GM23338 (cell line): ENCODE results near the gene IQGAP2. TPM values are rescaled to one million over a fixed set of nuclear protein-coding genes. Genes with fewer than 3 reads are reported as not detected.

Experiments used
- ATAC-seq: fragments of 200-7000 bp; cut with Tn5 transposase; 3 replicates; pipeline ENCODE4 v1.9.1; 2020
- DNase-seq: peaks from one replicate; pipeline ENCODE4 v3.0.0-alpha.2; 2015; ENCODE audit warnings: low spot score
- H2AFZ ChIP-seq: fragments of 200-600 bp; sonication (generic); 2 replicates; pipeline ENCODE4 v1.8.0; 2016; ENCODE audit warnings: antibody characterized with exemption, mild to moderate bottlenecking, moderate library complexity
- H3F3A ChIP-seq: fragments of 200-600 bp; sonication (generic); replicated peaks from 2 replicates; pipeline ENCODE4 v1.8.0; 2017; ENCODE audit warnings: antibody characterized with exemption, mixed run types, low read depth
- H3K27ac ChIP-seq: fragments of 200-600 bp; sonication (generic); 2 replicates; pipeline ENCODE4 v1.6.1; 2016; ENCODE audit warnings: low read depth
- H3K27me3 ChIP-seq: fragments of 200-600 bp; sonication (generic); 2 replicates; pipeline ENCODE4 v1.8.0; 2016; ENCODE audit warnings: mild to moderate bottlenecking, mixed run types, moderate library complexity; ENCODE audit not compliant: insufficient read depth
- H3K36me3 ChIP-seq: fragments of 200-600 bp; sonication (generic); 2 replicates; pipeline ENCODE4 v1.8.0; 2016; ENCODE audit warnings: mild to moderate bottlenecking; ENCODE audit not compliant: insufficient read depth
- H3K4me1 ChIP-seq: fragments of 200-600 bp; sonication (generic); 2 replicates; pipeline ENCODE4 v1.8.0; 2016; ENCODE audit warnings: mild to moderate bottlenecking, moderate library complexity; ENCODE audit not compliant: insufficient read depth
- H3K4me2 ChIP-seq: fragments of 200-600 bp; sonication (generic); 2 replicates; pipeline ENCODE4 v1.7.1; 2017; ENCODE audit warnings: mixed run types
- H3K4me3 ChIP-seq: fragments of 200-600 bp; sonication (generic); 2 replicates; pipeline ENCODE4 v1.6.1; 2016; ENCODE audit warnings: mixed run types
- H3K79me2 ChIP-seq: fragments of 200-600 bp; sonication (generic); replicated peaks from 2 replicates; pipeline ENCODE4 v1.8.0; 2017; ENCODE audit warnings: mild to moderate bottlenecking; ENCODE audit not compliant: insufficient read depth
- H3K9me2 ChIP-seq: fragments of 200-600 bp; sonication (generic); 2 replicates; pipeline ENCODE4 v1.8.0; 2017; ENCODE audit not compliant: insufficient read depth
- H4K20me1 ChIP-seq: fragments of 200-600 bp; sonication (generic); replicated peaks from 2 replicates; pipeline ENCODE4 v1.8.0; 2017; ENCODE audit warnings: mild to moderate bottlenecking; ENCODE audit not compliant: insufficient read depth
- H3K27ac Mint-ChIP-seq: 2 replicates; pipeline ENCODE4 v1.8.0; 2020; ENCODE audit warnings: inconsistent platforms, mild to moderate bottlenecking, moderate library complexity, mixed read lengths
- H3K27me3 Mint-ChIP-seq: 3 replicates; pipeline ENCODE4 v1.8.0; 2022; ENCODE audit warnings: low read depth, mild to moderate bottlenecking, moderate library complexity, mixed read lengths, inconsistent platforms; ENCODE audit not compliant: insufficient read depth, poor library complexity
- H3K36me3 Mint-ChIP-seq: 3 replicates; pipeline ENCODE4 v1.8.0; 2021; ENCODE audit warnings: low read depth, mild to moderate bottlenecking, inconsistent platforms, moderate library complexity, mixed read lengths
- H3K4me1 Mint-ChIP-seq: 3 replicates; pipeline ENCODE4 v1.8.0; 2020; ENCODE audit warnings: mild to moderate bottlenecking, inconsistent platforms, mixed read lengths
- H3K4me3 Mint-ChIP-seq: 3 replicates; pipeline ENCODE4 v1.8.0; 2021; ENCODE audit warnings: moderate library complexity, mild to moderate bottlenecking, inconsistent platforms, mixed read lengths
- H3K9me3 Mint-ChIP-seq: 3 replicates; pipeline ENCODE4 v1.8.0; 2020; ENCODE audit warnings: moderate library complexity, mild to moderate bottlenecking, inconsistent platforms, mixed read lengths
- CREB1 ChIP-seq: fragments of 250-450 bp; sonication (Bioruptor Pico); IDR thresholded peaks from 2 replicates; pipeline ENCODE4 v1.5.0; 2020; ENCODE audit warnings: low read depth, mild to moderate bottlenecking, moderate library complexity
- CTCF ChIP-seq, 2 experiments: fragments of 200-600 bp in 1 of 2; sonication (generic) in 1 of 2; conservative IDR thresholded peaks; 2 replicates each; pipeline versions ENCODE4 v1.5.1 to v1.6.1; 2016 to 2017; ENCODE audit warnings: antibody characterized with exemption in 2 of 2, low read depth in 2 of 2, mild to moderate bottlenecking in 2 of 2, moderate library complexity in 1 of 2
- ETS1 ChIP-seq: IDR thresholded peaks from 2 replicates; pipeline ENCODE4 v1.6.1; 2016; ENCODE audit warnings: antibody characterized with exemption
- EZH2 ChIP-seq: fragments of 200-600 bp; sonication (generic); IDR thresholded peaks from one replicate; pipeline ENCODE4 v1.8.0; 2017; ENCODE audit warnings: antibody characterized with exemption, mild to moderate bottlenecking, low read depth; ENCODE audit not compliant: unreplicated experiment
- EZH2phosphoT487 ChIP-seq: fragments of 200-600 bp; sonication (generic); IDR thresholded peaks from one replicate; pipeline ENCODE4 v1.8.1; 2018; ENCODE audit warnings: antibody characterized with exemption; ENCODE audit not compliant: unreplicated experiment
- JUNB ChIP-seq: IDR thresholded peaks from one replicate; pipeline ENCODE4 v1.6.1; 2016; ENCODE audit warnings: antibody characterized with exemption; ENCODE audit not compliant: unreplicated experiment
- NANOG ChIP-seq: IDR thresholded peaks from 2 replicates; pipeline ENCODE4 v1.6.1; 2016; ENCODE audit warnings: antibody characterized with exemption, borderline replicate concordance
- POLR2AphosphoS5 ChIP-seq: IDR thresholded peaks from 2 replicates; pipeline ENCODE4 v1.6.1; 2016; ENCODE audit warnings: antibody characterized with exemption, low read depth
- REST ChIP-seq: IDR thresholded peaks from one replicate; pipeline ENCODE4 v1.6.1; 2018; ENCODE audit warnings: antibody characterized with exemption; ENCODE audit not compliant: unreplicated experiment
- STAT1 ChIP-seq: IDR thresholded peaks from one replicate; pipeline ENCODE4 v1.6.1; 2016; ENCODE audit warnings: antibody characterized with exemption; ENCODE audit not compliant: unreplicated experiment
- ZNF114 ChIP-seq: fragments of 250-450 bp; sonication (Bioruptor Pico); IDR thresholded peaks from 2 replicates; pipeline ENCODE4 v1.5.0; 2020; ENCODE audit warnings: mild to moderate bottlenecking, moderate library complexity
- ZNF331 ChIP-seq: fragments of 250-450 bp; sonication (Bioruptor Pico); IDR thresholded peaks from 2 replicates; pipeline ENCODE4 v1.5.0; 2020; ENCODE audit warnings: low read depth, mild to moderate bottlenecking, moderate library complexity
- ZNF462 ChIP-seq: fragments of 250-450 bp; sonication (Bioruptor Pico); IDR thresholded peaks from 2 replicates; pipeline ENCODE4 v1.5.0; 2020; ENCODE audit warnings: mild to moderate bottlenecking, moderate library complexity
- polyA plus RNA-seq: library from polyadenylated mRNA; unstranded; fragments of >200 nt; fragmentation: Nextera tagmentation; extraction: Ambion mirVana; gene quantifications from 2 replicates; pipeline ENCODE4 v1.2.1, GENCODE V29; 2016
- total RNA-seq: library from RNA; depleted of rRNA; stranded (reverse); fragments of >200 nt; shearing (Covaris generic); gene quantifications from 2 replicates; pipeline ENCODE4 v1.2.3, GENCODE V29; 2014

Gene IQGAP2
- total and polyA plus RNA-seq, 2 experiments from 2014 or later: 60.0 to 86.5 TPM

GRCh38 chr5:76617229-76617628 is 214.1 kb downstream of the IQGAP2 start:
- H3K36me3 Mint-ChIP-seq: no peaks in the 10 kb centered on the region; the same call in 2 of the 3 replicates
- Histone ChIP-seq H3F3A (no peaks in the 10 kb centered on the region), H3K27me3 (no peaks in the 10 kb centered on the region), H3K9me2 (no peaks in the 10 kb centered on the region), H3K27ac (no peak overlapping the region), H3K4me1 (peaks cover 13% of the 10 kb centered on the region; the same call in 1 of the 2 replicates), H3K36me3 (no peaks in the 10 kb centered on the region), H3K79me2 (no peaks in the 10 kb centered on the region), H4K20me1 (no peaks in the 10 kb centered on the region), H2AFZ (no peak overlapping the region), H3K4me3 (no peak overlapping the region), H3K4me2 (no peak overlapping the region)
- ATAC-seq (no peak), DNase-seq (no peak)
- H3K9me3 Mint-ChIP-seq: no peaks in the 10 kb centered on the region; the same call in 2 of the 3 replicates
- H3K4me1 Mint-ChIP-seq: peaks cover 16% of the 10 kb centered on the region; the same call in 2 of the 3 replicates
- no peak for TF ChIP-seq ZNF462 (CRISPR knock-in tag)
- TF ChIP-seq REST: no peak
- no peak for TF ChIP-seq EZH2phosphoT487
- no peak for TF ChIP-seq POLR2AphosphoS5
- no peak for TF ChIP-seq ZNF114 (CRISPR knock-in tag)
- TF ChIP-seq ZNF331 (CRISPR knock-in tag): no peak
- no peak for TF ChIP-seq CTCF (conservative IDR thresholded peaks at IDR 0.05; ENCODE audit: low read depth in 2 of 2)
- no peak for TF ChIP-seq NANOG
- no peak for TF ChIP-seq ETS1
- no peak for TF ChIP-seq STAT1
- no peak for TF ChIP-seq JUNB
- TF ChIP-seq EZH2: no peak
- no peak for TF ChIP-seq CREB1 (CRISPR knock-in tag)
- H3K27ac Mint-ChIP-seq: no peak overlapping the region
- H3K4me3 Mint-ChIP-seq: no peak overlapping the region
- H3K27me3 Mint-ChIP-seq: no peaks in the 10 kb centered on the region
